ENCODE measurements around the gene DPP10.

- TF ChIP-seq CTCF (conservative IDR thresholded peaks at IDR 0.05) (no peak), ZFX (IDR thresholded peaks at IDR 0.05) (no peak)
These were observed 954.1 kb downstream of the DPP10 start for GRCh38 chr2:115396579-115396978.

All from C4-2B (cell line).